GM19455 (cell line): Measurements from ENCODE around the gene CCNO.

Source experiments
- ATAC-seq: cut with Tn5 transposase; IDR thresholded peaks from one replicate; pipeline ENCODE4 v1.9.1; 2021; ENCODE audit not compliant: unreplicated experiment

The CCNO gene

GRCh38 chr5:55223812-55224240 lies 9.6 kb downstream of the CCNO start:
- ATAC-seq: no peak

GRCh38 chr5:55222985-55223811 lies 10.2 kb downstream of the CCNO start:
- no peak for ATAC-seq

DNA sequence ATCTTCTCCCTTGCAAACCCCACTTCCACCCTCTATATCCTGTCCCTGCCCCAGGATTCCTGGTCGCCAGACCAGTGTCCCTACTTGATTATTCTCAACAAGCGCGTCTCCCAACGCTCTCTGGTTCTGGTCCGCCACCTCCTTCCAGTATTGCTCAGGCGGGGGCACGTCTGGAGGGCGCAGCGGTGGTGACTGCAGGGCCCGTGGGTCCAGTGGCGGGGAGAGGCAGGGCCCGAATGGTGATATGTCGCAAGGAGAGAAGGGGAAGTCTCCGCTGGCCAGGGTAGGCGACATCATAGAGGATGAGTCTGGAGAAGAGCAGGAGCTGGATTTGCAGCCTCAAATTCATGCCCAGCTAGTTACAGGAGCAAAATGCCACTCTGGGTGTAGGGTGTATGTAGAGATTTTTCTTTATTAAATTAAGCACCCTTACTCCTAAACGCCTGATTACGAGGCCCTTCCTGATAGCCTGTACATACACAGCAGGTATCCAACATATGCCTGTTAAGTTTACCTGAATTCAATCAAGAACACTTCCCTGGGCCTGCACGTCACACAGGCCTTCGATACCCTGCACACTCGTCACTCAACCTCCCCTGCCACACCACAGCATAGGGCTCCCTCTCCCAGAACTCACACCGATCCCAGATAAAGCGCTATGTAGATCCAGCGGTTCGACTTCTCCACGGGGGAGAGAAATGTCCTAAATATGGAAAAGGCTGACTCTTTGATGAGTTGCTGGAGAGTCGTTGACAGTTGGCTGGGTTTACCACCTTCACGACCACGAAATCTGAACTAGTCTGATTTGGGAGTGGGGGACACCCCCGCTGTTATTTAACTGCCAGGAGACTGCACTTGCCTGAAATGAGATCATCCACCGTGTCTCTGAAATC lies 11.1 kb downstream of the CCNO start:
- no peak for ATAC-seq

GRCh38 chr5:55220433-55221185 lies 12.8 kb downstream of the CCNO start:
- ATAC-seq: no peak

DNA sequence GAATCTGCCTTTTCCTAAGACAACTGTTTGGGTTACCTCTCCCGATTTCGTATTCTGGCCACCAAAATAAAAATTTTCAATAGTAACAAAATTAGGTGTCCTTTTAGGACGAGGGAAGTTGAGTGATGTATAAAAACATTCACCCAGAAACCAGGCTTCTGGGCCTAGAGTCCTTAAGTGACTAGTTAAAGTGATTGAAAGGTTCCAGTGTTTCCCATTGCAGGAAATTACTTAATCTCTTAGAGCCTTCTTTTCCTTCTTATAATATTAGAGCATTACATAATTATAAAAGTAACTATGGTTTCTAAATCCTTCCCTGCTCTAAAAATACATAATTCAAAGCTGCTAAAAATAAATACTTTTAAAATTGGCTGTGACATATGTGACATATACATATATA lies 13.6 kb downstream of the CCNO start:
- no peak for ATAC-seq

DNA sequence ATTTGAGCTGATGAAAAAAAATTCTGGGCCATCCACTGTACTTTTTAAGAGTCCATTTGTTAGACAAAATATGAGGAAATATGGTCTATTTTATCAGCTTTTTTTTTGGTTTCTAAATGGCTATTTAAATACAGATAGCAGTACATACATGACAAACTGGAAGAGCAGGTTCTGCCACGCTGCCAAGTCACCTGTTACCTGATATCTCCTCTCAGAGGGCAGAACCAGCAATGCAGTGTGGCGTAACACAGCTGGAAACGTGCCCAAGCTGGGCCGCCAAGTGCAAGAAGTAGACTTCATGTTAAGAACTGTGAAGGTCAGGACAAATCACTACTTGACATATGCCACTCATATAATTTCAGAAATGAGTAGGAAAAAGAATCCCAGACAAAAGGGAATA lies 14.4 kb downstream of the CCNO start:
- no peak for ATAC-seq

- ATAC-seq: no peak
Measured at GRCh38 chr5:55211184-55211874, 22.1 kb downstream of the CCNO start.

DNA sequence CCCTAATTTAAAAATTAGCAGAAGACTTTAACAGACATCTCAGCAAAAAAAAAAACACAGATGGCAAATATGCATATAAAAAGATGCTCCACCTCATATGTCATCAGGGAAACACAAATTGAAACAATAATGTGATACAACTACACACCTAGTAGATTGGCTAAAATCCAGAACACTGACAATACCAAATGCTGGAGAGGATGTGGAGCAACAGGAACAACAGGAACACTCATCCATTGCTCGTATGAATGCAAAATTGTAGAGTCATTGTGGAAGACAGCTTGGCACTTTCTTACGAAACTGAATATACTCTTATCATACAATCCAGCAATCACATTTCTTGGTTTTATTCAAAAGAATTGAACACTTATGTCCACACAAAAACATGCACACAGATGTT lies 28.4 kb downstream of the CCNO start:
- ATAC-seq: no peak

- no peak for ATAC-seq
Measured at GRCh38 chr5:55191165-55191564, 42.2 kb downstream of the CCNO start.

GRCh38 chr5:55188656-55189540 lies 44.5 kb downstream of the CCNO start:
- no peak for ATAC-seq

DNA sequence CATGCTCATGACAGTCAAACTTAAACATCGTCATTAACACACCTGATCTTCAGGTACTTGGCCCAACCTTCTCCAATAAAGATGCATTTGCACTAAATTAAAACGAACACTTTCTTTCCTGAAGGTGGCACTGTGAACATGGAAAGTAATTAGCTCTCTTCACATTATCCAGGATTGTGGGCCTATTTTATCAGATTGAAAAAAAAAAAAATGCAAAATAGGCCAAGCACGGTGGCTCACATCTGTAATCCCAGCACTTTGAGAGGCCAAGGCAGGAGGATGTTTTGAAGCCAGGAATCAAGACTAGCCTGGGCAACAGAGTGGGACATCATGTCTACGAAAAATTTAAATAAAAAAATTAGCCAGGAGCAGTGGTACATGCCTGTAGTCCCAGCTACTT lies 46.0 kb downstream of the CCNO start:
- ATAC-seq: no peak
